NCI-H2171 treated with DMSO at 0.1 percent for 48 hours (cell line): ENCODE data around the gene GPRC5C.

ENCODE experiments used
- DNase-seq: peaks from one replicate; lab custom pipeline; 2025; lab: John Stamatoyannopoulos, UW

GPRC5C gene

GRCh38 chr17:74452033-74452840 lies 20.3 kb downstream of the GPRC5C start:
- DNase-seq = peak; percentile 78

DNA sequence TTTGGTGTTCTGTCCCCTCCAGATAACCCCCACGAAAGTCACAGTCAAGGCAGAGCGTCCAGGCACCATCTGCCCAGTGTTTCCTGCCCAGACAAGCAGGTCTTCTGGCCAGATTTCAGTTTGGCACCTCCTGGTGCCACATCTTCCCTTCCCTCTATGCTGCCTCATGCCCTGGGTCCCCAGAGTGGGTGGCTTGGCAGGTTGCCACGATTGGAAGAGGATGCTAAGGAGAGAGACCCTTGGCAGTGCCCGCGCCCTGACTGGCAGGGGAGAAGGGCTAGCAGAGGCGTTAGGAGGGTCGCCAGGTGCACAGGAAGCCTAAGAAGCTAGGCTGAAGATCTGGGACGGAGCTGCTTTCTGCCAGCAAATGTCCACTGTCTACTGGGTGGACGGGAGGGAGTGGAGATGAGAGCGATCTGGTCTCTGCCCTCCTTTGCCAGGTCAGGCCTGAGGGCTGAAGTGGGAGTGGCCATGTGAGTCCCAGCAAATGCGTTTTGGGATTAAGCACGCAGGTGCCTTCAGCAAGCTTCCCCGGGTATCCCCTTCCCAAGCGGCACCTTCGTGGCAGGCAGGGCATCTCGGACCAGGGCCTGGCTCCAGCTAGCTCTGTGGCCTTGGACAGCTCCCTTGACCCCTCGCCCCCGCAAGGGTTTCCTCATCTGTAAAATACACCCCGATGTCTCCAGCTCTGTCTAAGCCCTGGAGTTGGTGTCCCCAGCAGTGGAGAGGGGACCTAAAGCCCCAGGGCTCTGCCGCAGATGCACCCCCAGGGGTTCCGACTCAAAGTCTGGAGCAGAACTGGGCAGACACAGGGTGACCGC lies 21.2 kb downstream of the GPRC5C start:
- peak; percentile 61 for DNase-seq

DNA sequence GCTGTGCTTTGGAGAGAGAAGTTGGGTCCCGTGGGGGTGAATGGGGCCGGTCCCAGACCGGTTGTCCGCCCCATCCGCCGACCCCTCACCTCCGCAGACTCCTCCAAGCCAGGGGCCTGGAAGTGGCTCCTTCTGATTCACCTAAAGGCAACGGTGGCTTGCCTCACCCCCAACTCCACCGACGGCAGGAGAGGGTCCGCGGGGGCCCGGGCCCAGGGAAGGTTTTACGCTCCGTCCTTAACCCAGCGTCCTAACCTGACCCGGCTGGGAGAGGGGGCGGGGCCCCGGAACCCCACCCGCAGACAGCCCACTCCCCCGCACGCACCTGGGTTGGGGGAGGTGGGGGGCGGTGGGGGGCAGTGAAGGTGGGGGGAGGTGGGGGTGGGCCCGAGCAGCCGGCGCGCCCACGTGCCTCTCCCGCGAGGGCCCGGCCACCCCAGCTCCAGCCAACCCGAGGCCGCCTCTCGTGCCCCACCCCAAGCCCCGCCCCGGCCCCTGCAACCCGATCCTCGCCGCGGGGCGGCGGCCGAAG lies 21.8 kb downstream of the GPRC5C start:
- DNase-seq = no peak

- DNase-seq = peak; percentile 92
These were observed 22.5 kb downstream of the GPRC5C start for GRCh38 chr17:74454197-74455024.

DNA sequence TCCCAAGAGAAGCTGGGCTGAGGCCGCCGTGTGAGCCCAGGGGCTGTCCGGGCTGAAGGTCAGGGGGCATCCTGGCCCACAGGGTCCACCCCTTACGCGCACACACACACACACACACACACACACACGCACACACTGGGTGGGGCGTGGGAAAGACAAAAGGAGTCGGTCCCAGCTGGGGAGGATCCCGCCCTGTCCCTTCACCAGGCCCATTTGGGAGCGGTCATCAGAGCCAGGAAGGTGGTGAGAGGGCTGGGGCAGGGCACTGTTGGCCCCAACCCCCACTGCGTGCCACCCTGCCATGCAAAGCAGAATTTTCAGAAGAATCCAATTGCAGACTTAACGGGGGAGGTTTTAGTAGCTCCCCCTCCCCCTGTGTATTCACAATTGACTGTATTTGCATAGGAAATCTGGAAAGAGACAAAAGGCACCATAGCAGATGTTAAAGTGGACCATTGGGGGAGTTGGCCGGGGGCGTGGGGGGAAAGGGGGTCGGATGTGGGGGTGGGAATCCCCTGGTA lies 23.2 kb downstream of the GPRC5C start:
- DNase-seq = peak; percentile 24

DNA sequence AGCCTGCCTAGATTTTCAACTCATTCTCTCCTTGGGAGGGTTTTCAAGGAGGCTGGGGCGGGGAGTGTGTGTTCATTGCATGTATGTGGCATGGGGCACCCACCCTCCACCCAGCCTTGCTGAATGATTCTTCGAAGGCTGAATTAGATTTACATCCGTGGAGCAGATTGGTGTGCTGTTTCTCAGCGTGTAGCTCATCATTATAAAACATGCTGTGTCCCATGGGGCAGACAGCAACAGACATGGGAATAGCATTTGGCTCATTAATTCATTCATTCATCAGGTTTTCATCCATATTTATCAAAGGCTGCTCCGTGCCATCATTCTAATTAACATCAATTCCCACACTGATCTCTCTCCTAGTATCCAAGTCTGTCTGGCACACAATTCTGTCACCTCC lies 23.9 kb downstream of the GPRC5C start:
- peak; percentile 63 for DNase-seq

- peak; percentile 65 for DNase-seq
These were observed 25.4 kb downstream of the GPRC5C start for GRCh38 chr17:74457146-74457819.

GRCh38 chr17:74457820-74458166 lies 25.9 kb downstream of the GPRC5C start:
- DNase-seq = no peak

DNA sequence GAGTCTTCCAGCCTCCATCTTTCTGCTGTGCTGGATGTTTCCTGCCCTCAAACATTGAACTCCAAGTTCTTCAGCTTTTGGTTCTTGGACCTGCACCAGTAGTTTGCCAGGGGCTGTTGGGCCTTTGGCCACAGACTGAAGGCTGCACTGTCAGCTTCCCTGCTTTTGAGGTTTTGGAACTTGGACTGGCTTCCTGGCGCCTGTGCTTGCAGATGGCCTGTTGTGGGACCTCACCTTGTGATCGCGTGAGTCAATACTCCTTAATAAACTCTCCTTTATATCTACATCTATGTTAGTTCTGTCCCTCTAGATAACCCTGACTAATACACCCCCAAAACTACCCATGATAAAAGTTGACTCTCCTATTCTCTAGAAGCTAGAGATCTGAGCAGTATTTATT lies 26.9 kb downstream of the GPRC5C start:
- no peak for DNase-seq

- no peak for DNase-seq
These were observed 27.7 kb downstream of the GPRC5C start for GRCh38 chr17:74459622-74460021.

DNA sequence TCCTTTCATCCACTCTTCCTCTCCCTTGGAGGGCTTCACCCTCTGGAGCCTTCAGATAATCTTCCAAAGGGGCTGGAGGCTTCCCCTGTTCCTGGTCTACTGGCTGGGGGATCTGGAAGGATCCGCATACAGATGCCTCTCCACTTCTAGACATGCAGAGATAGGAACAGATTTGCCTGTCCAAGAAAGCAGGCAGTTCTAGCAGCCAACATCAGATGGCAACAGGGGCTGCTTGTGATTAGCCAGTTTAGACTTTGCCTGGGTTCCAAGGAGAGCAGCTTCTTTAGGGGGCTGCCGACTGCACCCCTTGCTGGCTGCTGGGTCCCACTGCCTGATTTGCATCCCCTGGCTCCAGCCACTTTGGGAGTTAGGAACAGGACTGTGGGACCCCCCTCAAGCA lies 28.4 kb downstream of the GPRC5C start:
- DNase-seq = no peak

DNA sequence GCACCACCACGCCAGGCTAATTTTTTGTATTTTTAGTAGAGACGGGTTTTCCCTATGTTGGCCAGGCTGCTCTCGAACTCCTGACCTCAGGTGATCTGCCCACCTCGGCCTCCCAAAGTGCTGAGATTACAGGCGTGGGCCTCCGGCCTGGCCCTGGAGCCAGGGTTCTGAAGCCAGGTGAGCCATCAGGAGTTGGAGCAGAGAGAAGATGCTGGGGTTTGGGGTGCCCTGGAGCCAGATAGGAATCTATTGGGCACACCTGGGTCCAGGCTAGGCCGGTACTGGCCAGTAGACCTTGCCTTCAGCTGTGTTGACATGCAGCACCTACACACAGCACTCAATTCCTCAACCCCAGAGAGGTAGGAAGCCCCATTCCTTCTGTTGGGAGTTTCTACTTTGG lies 29.1 kb downstream of the GPRC5C start:
- DNase-seq = no peak

DNA sequence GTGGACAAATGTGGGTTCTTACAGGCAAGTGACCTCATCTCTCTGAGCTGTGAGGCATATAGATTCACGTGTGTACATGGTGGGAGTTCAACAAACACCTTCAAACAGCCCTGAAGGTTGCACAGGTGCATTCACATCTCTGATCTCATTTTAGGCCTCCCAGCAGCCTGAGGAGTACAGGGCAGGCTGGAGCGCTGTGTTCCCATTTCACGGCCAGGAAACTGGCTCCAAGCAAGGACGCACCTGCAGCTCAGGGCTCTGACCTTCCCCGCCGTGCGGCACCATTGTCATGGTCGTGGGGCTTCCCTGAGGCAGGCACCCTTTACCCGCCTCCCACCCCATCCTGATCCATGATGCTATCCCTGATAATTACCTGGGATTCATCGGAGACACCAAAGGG lies 29.7 kb downstream of the GPRC5C start:
- no peak for DNase-seq

GRCh38 chr17:74464730-74465377 lies 33.0 kb downstream of the GPRC5C start:
- DNase-seq = no peak

DNA sequence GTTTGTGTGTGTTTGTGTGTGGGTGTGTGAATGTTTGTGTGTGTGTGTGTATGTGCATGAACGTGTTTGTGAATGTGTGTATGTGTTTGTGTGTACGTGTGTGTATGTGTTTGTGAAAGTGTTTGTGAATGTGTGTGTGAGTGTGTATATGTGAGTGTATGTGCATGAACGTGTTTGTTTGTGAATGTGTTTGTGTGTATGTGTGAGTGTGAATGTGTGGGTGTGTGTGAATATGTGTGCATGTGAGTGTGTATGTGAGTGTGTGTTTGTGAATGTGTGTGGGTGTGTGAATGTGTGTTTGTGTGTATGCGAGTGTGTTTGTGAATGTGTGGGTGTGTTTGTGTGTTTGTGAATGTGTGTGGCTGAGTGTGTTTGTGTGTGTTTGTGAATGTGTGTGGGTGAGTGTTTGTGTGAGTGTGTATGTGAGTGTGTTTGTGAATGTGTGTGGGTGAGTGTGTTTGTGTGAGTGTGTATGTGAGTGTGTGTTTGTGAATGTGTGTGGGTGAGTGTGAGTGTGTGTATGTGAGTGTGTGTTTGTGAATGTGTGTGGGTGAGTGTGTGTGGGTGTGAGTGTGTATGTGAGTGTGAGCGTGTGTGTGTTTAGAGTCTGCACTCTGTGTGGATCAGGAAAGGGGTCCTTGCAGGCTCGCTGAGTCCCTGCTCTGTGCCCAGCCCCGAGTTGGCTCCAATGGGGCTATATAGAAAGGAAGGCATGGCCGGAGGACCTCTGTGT lies 33.7 kb downstream of the GPRC5C start:
- no peak for DNase-seq

GRCh38 chr17:74466111-74466827 lies 34.4 kb downstream of the GPRC5C start, which contains the start of gene CD300A:
Gene CD300A (plus strand): TSS chr17:74466634. CDS start chr17:74466704, 70 bp downstream.
- DNase-seq = no peak

GRCh38 chr17:74466828-74467184 lies 34.9 kb downstream of the GPRC5C start:
- DNase-seq = no peak

DNA sequence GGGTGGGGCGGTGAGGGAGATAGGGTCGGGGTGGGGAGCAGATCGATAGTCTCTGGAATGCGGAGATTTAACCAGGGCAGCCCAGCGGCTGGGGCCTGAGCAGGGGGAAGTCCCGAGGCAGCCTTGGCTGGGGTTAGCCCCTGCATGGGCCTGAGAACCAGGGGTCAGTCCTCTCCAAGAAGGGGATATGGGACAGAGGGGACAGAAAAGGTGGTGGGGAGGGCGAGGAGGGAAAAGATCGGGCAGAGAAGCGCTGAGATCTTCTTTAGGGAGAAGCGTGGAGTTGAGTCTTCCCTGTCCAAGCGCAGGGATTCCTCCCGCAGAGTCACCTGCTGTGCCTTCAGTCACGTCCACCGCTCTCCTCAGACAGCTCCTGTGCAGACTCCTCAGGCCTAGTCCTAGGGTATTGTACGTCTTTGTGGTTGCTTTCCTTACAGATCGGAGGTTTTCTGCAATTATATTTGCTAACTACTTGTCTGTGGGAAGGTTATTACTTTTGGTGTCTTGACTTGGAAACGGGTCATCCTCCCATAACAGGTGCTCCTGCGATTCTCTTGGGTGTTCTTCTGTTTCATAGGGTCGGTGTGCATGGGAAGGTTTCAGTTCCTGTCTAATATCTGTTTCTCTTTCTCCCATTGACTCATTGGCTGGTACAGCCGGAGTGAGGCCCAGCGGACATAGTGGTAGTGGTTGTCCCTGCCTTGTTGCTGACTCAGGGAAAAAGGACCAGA lies 35.5 kb downstream of the GPRC5C start:
- DNase-seq = no peak

DNA sequence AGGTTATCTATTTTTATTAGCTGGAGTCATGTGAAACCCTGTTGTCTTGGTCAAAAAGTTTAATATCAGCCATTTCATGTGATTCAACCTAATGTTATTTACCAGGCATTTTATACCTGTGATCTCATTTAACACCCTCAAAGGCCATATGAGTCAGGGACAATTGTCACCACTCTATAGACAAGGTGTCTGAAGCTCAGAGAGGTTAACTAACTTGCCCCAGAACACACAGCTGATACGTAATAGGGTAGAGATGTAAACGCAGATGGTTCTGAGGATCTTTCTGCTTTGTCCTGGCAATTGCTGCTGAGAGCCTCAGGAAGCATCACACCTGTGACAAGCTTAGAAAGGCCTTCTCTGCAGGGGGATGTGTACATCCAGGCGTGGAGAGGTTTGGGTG lies 39.5 kb downstream of the GPRC5C start:
- no peak for DNase-seq
